CD4-positive, alpha-beta T cell treated with Interleukin-17A for 1 hour (primary cell): Measurements from ENCODE around the gene KCNRG.
"Not testable (repeated sequence)": the region's sequence is repeated elsewhere in the genome, so short reads cannot be mapped to it uniquely, and the experiment has no call there.

Experiments
- DNase-seq: peaks from one replicate; pipeline ENCODE4 v3.0.0-alpha.2; 2020

The KCNRG gene, protein sequence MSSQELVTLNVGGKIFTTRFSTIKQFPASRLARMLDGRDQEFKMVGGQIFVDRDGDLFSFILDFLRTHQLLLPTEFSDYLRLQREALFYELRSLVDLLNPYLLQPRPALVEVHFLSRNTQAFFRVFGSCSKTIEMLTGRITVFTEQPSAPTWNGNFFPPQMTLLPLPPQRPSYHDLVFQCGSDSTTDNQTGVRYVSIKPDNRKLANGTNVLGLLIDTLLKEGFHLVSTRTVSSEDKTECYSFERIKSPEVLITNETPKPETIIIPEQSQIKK

GRCh38 chr13:50015258-50015657, at the start of gene KCNRG:
KCNRG (plus strand) TSS chr13:50015444; CDS start chr13:50015494, 50 bp downstream.
- no peak for DNase-seq

GRCh38 chr13:49967456-49967855, 47.8 kb upstream of the KCNRG start:
- DNase-seq, result no peak

- no peak for DNase-seq
Observed at GRCh38 chr13:49972709-49973108, 42.5 kb upstream of the KCNRG start.

- no peak for DNase-seq
Observed at GRCh38 chr13:49975826-49976225, 39.4 kb upstream of the KCNRG start.

- DNase-seq, result peak; percentile 80
Observed at GRCh38 chr13:49976314-49977258, 38.7 kb upstream of the KCNRG start.

GRCh38 chr13:49977992-49978391, 37.3 kb upstream of the KCNRG start:
- DNase-seq, result no peak

DNA sequence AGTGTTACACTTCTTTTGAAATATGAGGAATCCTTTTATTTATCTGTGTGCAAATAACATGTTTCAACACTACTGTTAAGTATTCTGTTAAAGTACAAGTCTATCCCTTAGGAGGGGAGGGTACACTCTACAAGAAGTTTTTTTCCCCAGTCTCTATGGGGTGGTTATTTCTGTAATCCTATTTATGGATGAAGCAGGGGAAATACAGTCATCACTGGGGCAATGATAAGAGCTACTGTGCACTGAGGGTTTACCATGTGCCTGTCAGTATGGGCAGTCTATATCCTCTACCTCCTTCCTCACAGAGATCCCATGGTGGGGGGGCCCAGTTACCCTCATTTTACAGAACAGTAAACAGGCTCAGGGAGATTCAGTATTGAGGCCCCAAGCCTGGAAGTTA, 35.0 kb upstream of the KCNRG start:
- DNase-seq, result no peak

DNA sequence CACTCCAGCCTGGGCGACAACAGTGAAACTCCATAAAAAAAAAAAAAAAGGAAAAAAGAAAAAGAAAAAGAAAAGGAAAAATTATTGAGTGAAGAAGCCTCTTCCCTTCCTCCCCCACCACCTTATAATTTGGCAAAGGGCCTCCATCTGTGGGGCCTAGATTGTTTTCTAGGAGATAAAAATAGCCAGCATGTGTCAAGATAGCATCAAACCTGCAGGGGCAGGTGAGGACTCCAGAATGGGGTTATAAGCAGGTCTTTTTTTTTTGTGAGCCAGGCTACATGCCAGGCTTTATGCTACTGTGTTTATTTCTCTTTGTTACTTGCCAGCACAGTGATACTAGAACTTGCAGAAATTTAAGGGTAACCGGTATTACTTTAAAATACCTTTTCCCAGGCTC, 30.1 kb upstream of the KCNRG start:
- DNase-seq, result no peak

DNA sequence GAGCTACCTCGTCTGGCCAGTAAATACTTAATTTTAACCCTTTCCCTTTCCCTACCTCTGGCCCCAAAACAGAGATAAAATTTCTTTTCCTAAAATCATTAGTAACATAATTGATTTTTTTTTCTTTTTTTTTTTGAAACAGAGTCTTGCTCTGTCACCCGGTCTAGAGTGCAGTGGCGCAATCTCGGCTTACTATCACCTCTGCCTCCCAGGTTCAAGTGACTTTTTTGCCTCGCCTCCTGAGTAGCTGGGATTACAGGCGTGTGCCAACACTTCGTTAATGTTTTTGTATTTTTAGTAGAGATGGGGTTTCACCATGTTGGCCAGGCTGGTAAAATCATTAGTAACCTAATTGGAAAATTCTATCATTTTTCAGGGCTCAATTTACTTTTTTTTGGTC, 28.8 kb upstream of the KCNRG start:
- no peak for DNase-seq

DNA sequence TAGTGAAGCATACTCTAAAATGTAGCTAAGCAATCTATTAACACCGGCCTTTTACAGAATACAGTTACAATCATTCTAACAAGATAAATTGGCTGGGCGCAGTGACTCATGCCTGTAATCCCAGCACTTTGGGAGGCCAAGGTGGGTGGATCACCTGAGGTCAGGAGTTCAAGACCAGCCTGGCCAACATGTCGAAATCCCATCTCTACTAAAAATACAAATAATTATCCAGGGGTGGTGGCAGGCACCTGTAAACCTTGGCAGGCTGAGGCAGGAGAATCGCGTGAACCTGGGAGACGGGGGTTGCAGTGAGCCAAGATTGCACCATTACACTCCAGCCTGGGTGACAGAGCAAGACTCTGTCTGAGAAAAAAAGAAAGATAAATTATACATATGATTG, 24.6 kb upstream of the KCNRG start:
- not testable (repeated sequence) for DNase-seq

DNA sequence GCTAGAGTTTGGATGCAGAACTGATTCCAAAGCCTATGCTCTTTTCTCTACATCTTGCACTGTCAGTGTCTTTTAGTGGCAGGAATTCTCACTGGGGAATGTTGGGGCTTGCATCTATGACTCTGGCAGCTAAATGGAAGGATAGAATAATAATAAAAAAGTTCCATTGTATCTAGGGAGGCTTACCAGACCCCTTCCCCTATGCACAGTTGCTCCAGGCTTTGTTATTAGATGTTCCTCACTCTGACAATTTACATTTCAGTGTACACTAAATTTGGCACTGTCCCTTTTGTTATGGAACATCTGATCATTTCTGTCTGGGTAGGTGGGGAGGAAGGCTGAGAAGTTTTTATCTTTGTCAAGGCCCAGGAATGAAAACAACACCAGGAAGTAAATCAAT, 22.1 kb upstream of the KCNRG start:
- no peak for DNase-seq

DNA sequence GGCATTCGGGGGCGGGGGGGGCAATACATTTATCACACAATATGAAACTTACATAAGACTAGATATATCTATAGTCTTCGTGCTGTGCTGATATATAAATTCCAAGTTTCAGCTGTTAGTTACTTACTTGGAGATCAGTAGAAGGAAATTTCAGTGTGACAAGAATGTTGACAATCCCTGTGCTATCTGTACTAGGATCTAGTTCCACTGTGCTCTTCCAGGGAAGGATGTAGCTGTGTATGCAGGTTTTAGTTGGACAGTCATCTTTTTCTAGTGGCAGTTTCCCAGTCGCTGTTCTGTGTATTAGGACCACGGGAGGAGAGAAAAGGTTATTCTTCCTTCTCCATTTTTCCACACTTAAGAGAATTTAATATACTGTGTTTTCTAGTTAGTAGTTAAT, 21.6 kb upstream of the KCNRG start:
- DNase-seq, result no peak

DNA sequence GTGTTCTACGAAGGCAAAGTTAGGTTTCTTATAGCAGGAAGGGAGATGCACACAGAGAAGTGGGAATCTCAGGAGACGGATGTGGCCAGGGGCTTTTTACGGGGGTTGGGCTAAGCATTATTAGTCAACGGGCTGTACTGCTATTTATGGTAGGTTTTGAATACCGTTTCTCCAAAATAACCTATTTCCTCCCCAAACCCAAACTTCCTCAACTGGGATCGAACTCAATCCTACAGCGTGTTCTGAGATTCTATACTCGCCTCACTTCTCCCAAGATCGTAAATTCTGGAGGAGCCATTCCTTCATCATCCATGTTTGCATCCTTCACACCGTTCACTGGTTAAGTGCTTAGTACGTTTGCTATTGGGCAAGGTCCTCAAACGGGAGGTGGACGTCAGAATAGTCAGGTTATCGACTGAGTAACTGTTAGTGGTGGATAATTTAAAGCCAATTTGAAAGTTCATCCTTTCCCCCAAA, 19.6 kb upstream of the KCNRG start:
- DNase-seq, result peak; percentile 26

DNA sequence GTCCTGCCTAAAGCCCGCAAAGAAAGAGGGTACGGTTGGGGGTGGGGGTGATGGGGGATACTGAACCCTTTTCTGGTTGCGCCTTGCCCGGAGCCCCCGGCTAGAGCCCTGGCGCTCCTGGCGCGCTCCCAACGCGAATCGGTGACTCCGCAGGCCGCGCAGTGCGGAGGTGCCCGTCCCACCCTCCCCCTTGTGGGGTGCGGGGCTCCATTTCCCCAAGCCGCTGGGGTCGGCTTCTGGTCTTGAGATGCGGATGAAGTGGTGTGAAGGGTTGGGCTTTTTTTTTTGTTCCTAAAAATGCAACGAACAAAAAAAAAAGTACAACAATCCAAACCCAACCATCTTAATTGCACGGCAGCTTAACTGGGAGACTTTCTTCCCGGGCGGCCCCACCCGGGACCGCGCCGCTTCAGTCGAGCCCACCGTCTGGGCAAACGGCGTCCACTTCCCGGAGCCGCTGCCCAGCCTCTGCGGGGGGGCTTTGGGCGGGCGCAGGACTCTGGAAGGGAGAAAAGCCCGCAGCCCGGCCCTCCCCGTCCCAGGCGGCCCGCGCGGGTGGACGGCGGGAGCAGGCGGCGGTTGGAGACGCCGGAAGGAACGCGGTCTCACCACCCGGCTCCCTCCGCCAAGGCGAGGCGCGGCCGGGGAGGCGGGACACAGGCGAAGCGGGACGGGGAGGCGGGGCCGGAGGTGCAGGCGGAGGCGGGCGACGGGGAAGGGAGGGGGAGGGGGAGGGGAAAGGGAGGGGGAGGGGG, 18.9 kb upstream of the KCNRG start:
- DNase-seq, result peak; percentile 87

- peak; percentile 86 for DNase-seq
Observed at GRCh38 chr13:49996951-49997895, 18.0 kb upstream of the KCNRG start, which contains the start of gene TRIM13. TRIM13 (plus strand) TSS chr13:49997042; CDS start chr13:50011941, 14,899 bp downstream.

DNA sequence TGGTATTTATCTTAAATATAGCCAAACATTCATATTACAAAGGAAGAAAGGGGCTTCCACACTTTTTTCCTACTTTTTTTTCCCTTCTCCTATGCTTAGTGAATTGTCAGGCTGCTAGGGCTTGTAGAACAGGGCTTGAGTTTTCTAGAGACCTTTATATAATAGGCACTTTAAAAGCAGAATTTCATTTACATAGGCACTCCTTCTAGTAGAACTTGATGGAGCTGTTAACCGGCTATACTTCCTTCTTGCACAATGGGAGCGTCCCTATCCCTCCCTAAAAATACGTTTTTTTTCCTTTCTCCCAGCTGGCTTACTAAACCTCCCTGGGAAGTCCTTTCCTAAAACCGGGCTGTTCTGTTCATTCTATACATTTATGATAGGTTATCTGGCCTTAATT, 17.3 kb upstream of the KCNRG start:
- no peak for DNase-seq

DNA sequence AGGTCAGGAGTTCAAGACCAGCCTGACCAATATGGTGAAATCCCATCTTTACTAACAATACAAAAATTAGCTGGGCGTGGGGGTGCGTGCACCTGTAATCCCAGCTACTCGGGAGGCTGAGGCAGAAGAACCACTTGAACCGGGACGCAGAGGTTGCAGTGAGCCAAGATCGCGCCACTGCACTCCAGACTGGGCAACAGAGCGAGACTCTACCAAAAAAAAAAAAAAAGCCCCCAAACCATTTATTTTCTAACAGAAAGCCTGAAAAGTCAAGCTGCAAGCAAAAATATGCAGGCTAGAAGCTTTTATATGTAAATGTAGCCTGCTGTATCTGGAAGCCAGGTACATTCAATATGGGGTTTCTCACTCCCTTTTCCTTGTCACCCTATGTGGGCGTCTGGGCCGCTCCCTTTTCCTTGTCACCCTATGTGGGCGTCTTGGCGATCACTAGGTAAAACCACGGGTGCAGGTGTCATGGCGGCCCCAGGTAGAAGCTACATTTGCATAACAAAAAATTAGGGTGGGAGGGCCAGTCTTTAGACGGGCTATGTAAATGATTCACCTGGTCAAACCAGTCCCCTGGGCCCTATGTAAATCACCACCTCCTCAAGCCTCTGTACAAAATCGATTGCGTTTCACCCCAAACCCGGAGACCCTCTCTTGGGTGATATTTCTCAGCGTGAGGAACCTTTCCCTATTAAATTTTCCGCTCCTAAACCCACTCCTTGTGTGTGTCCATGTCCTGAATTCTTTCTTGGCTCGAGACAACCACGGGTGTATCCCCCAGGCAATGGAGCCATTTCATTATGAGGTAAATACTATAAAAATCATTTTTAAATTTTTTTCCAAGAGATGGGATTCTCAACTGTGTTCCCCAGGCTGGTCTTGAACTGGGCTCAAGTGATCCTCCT, 16.3 kb upstream of the KCNRG start:
- no peak for DNase-seq

DNA sequence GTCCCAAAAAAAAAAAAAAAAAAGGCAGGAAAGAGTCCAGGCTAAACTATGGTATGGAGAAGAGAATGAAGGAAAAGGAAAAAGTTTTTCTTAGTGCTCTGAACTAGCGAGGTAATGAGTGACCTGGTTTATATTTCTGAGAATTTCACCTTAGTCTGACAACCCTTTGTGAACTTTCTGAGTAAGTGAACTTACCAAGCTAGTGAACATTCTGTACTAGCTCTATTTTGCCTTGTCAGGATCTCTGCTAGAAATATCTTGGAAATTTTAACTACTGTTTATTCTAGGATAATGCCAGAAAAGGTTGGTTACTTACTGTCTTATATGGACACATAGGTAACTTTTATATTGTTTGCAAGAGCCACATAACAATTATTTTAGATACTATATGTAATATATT, 14.0 kb upstream of the KCNRG start:
- no peak for DNase-seq

- no peak for DNase-seq
Observed at GRCh38 chr13:50006426-50007135, 8.7 kb upstream of the KCNRG start.

DNA sequence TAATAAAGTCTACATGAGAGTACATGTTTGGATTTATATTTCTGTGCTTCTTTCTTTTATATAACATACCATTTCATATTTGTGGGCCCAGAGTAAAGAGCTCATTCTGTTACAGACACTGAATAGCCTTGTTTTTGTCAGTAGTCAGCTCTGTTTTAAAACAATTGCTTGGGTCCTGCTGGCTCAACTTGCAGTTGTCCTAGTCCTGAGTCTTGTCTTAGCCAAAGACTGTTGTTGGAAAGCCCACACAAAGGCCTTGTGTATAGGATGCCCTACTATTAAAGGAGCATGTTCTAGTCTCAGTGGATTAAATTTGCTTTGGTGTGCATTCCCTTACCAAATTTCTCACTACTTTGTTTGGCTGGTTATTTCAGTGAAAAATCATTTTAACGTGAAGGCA, 3.8 kb upstream of the KCNRG start:
- no peak for DNase-seq
